Fibroblast of skin of left biceps (primary cell): ENCODE results near the gene GFY.
A peak's percentile ranks its signal among the peaks of the same experiment; 100 is the strongest.
"Not testable (repeated sequence)": the region's sequence is repeated elsewhere in the genome, so short reads cannot be mapped to it uniquely, and the experiment has no call there.

ENCODE experiments used
- DNase-seq, 2 experiments: peaks; one replicate each; pipeline ENCODE4 v3.0.0-alpha.2; 2013; ENCODE audit warnings: low read depth in 2 of 2

GFY gene

DNA sequence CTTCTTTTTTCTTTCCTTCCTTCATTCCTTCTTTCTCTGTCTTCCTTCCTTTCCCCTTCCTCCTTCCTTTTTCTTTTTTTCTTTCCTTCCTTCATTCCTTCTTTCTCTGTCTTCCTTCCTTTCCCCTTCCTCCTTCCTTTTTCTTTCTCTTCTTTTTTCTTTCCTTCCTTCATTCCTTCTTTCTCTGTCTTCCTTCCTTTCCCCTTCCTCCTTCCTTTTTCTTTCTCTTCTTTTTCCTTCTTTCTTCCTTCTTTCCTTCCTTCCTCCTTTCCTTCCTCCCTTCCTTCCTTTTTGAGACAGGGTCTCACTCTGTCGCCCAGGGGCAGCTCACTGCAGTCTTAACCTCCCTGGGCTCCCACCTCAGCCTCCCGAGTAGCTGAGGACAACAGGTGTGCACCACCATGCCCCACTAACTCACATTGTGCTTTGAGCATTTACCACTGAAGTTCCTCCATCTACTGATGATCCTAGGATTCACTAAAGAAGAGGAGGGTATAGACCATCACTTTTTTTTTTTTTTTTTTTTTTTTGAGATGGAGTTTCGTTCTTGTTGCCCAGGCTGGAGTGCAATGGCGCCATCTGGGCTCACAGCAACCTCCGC, 19.0 kb downstream of the GFY start:
- DNase-seq: not testable (repeated sequence)

DNA sequence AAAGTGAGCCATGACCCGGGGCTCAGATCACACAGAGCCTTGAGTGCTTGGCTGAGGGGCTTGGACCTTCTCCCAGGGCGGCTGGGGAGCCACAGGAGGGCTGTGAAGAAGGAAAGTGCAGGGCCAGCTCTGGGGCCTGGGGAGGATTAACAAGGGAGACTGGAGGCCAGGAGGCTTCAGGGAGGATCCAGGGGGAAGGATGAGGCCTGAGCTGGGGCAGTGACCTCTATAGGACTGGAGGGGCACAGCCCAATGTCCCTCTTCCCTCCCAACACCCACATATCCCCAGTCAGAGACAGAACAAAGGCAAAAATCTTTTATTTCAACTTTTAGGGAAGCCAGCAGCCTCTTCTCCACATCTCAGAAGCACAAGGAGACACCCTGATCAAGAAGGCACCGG, 20.8 kb downstream of the GFY start:
- no peak for DNase-seq

- DNase-seq: no peak
These were observed 22.6 kb downstream of the GFY start for GRCh38 chr19:49447485-49448431.

- DNase-seq: no peak
These were observed 23.2 kb downstream of the GFY start for GRCh38 chr19:49448432-49448786.

DNA sequence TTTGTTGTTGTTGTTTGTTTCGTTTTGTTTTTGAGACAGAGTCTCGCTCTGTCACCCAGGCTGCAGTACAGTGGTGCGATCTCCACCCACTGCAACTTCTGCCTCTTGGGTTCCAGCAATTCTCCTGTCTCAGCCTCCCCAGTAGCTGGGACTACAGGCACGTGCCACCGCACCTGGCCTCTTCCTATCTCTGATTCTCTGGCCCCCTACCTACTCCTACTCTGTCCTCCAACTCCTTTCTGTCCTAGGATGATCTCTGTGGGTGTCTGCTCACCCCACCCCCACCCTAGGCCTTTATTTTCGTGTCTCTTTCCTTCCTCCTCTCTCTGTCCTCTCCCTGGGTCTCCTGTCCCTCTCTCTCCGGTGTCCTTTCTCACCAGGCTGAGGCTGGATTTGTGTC, 25.2 kb downstream of the GFY start:
- DNase-seq: no peak

DNA sequence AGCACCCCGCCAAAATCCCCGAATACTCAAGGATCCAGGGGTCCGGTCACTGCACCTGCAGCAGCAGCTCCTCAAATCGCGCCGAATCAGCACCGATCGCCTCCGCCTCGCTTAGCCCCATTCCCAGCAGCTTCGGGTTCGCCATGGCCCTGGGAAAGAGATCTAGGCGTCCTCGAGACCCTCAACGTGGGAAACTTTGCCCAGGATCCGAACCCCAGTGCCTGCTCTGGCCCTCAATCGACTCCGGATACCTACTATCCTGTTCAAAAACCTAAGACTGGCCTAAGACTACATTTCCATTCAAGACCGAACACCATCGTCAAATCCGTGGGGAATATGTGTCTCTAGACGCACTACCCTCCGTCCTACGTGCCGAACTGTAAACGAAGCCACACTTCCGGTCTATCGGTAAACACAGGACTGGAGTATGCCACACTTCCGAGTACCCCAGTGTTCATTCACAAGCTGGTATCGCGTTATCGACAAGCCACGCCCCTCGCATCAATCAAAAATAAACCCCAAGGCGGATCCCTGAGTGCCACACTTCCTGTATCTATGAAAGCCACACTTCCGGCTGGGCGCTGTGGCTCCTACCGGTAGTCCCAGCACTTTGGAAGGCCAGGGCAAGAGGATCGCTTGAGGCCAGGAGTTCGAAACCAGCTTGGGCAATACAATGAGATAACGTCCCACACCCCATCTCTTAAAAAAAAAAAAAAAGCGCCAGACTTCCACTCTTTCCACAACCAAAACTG, 26.4 kb downstream of the GFY start, which contains the start of gene PIH1D1:
Gene PIH1D1, minus strand, starts transcription at position 385 of the 752 bp plus-strand sequence. Its CDS starts 240 bp downstream, at position 145.
- DNase-seq: peak; percentile 98

DNA sequence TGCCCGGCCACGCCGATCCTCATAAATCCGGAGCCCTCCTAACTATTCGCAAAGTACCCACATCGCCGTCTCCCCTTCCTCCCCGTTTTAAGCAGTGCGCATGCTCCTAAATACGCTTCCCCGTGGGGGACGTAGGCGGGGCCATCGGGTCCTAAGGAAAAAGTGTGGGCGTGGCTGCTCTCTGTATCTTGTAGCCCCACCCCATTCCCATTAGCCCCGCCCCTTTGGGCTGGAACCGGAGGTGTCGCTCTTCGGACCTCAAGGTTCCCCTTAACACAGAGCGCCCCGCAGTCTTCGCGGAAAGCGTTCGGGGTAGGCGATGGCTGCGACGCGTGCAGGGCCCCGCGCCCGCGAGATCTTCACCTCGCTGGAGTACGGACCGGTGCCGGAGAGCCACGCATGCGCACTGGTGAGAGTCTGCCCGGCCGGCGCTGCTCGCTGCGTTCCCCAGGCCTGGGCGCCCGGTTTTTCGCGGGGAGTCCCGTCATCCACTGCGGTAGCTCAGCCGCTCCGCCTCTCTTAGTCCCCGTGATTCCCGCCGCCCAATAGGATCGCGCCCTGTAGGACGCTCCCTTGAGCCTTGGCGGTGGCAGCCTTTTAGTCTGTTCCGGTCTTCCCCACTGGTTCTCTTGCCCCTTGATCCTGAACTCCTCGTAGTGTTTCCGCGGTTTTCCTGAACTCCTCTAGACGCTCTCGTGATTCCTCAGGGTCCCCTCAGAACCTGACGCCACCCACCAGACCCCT, 28.0 kb downstream of the GFY start, which contains the start of gene ALDH16A1:
Gene ALDH16A1, plus strand, starts transcription at position 213 of the 744 bp plus-strand sequence. Its CDS starts 107 bp downstream, at position 320.
- DNase-seq: peak; percentile 93 to 94

DNA sequence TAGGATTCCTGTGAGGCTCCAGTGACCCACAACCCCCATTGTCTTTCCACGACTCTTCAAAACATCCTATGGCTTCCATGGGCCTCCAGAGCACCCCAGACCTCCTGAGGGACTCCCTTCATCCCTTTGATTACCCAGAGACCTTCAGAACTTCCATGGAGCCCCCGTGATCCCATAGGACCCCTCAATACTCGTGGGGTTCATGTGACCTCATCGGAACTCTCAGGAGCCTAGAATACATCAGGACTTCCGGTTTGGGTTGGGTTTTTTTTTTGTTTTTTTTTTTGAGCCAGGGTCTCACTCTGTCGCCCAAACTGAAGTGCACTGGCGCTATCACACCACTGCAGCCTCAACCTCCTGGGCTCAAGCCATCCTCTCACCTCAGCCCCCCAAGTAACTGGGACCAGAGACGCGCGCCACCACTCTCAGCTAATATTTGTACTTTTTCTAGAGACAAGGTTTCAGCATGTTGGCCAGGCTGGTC, 28.6 kb downstream of the GFY start:
- no peak for DNase-seq

GRCh38 chr19:49455773-49456172, 30.6 kb downstream of the GFY start:
- no peak for DNase-seq

- DNase-seq: no peak
These were observed 31.1 kb downstream of the GFY start for GRCh38 chr19:49456326-49456725.

GRCh38 chr19:49458567-49458903, 33.3 kb downstream of the GFY start:
- DNase-seq: no peak

DNA sequence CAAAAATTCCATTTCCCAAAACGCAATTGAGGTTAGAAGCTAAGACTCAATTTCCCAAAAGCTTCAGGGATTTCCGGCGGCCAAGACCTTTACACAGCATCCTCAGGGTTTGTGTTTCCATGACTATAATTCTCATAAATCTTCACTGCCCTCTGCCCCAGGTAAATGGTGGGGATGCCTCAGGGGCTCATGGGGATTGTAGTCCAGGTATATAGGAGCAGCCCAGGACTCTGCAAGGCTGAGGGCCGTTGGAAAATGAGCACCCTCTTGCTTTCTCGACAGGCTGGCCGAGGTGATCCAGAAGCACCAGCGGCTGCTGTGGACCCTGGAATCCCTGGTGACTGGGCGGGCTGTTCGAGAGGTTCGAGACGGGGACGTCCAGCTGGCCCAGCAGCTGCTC, 34.2 kb downstream of the GFY start:
- no peak for DNase-seq

DNA sequence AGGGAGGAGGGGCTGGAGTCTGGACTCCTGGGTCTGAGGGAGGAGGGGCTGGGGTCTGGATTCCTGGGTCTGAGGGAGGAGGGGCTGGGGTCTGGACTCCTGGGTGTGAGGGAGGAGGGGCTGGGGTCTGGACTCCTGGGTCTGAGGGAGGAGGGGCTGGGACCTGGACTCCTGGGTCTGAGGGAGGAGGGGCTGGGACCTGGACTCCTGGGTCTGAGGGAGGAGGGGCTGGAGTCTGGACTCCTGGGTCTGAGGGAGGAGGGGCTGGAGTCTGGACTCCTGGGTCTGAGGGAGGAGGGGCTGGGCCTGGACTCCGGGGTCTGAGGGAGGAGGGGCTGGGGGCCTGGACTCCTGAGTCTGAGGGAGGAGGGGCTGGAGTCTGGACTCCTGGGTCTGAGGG, 35.9 kb downstream of the GFY start:
- not testable (repeated sequence) for DNase-seq

DNA sequence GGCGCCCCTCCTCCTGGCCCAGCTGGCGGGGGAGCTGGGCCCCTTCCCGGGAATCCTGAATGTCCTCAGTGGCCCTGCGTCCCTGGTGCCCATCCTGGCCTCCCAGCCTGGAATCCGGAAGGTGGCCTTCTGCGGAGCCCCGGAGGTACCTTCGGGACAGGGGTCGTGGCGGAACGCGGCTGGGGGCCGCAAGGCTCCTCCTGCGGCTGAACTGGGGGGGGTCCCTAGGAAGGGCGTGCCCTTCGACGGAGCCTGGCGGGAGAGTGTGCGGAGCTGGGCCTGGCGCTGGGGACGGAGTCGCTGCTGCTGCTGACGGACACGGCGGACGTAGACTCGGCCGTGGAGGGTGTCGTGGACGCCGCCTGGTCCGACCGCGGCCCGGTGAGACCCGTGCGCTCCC, 36.5 kb downstream of the GFY start:
- no peak for DNase-seq

GRCh38 chr19:49462492-49462891, 37.3 kb downstream of the GFY start:
- no peak for DNase-seq

DNA sequence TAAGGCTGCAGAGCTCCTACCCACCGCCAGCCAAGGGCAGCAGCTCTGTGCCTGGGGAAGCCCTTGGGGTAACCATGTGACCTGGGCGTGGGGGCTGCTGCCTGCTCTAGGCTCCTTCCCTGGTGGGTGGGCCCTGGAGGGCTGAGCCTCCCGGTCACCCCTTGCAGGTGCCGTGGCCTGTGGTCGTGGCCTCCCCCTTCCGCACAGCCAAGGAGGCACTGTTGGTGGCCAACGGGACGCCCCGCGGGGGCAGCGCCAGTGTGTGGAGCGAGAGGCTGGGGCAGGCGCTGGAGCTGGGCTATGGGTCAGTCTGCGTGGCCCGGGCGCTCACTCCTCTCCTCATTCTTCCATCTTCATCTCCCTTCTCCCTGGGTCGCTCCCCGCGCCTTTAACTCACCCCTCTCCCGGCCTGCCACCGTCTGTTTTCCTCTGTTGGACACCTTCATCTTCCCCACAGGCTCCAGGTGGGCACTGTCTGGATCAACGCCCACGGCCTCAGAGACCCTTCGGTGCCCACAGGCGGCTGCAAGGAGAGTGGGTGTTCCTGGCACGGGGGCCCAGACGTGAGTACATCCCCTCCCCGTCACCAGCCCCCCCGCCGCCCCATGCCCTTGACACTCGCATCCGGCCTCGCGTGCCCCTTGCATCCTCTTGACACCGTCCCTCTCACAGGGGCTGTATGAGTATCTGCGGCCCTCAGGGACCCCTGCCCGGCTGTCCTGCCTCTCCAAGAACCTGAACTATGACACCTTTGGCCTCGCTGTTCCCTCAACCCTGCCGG, 39.0 kb downstream of the GFY start:
- no peak for DNase-seq

DNA sequence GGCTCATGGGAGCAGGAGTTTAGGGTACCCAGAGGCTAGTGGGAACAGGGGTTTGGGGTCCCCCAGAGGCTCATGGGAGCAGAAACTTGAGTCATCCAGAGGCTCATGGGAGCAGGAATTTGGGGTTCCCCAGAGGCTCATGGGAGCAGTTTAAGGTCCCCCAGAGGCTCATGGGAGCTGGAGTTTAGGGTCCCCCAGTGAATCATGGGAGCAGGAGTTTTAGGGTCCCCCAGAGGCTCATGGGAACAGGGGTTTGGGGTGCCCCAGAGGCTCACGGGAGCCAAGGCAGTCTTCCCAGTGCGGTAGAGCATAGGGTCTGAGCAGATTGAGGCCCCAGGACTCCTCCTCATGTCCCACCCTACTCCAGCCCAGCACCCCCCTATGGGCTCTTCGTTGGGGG, 40.2 kb downstream of the GFY start:
- no peak for DNase-seq

DNA sequence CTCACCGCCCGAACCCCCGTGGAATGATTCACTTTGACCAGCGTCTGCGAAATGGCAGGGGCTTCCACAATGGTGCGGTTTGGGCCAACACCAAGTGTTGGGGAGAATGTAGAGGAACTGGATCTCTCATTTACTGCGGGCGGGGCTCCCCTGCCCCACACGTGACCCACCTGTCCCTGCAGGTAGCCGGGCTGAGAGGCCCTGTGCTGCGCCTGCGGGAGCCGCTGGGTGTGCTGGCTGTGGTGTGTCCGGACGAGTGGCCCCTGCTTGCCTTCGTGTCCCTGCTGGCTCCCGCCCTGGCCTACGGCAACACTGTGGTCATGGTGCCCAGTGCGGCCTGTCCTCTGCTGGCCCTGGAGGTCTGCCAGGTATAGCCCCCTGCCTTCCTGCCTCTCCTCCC, 43.0 kb downstream of the GFY start:
- DNase-seq: no peak

DNA sequence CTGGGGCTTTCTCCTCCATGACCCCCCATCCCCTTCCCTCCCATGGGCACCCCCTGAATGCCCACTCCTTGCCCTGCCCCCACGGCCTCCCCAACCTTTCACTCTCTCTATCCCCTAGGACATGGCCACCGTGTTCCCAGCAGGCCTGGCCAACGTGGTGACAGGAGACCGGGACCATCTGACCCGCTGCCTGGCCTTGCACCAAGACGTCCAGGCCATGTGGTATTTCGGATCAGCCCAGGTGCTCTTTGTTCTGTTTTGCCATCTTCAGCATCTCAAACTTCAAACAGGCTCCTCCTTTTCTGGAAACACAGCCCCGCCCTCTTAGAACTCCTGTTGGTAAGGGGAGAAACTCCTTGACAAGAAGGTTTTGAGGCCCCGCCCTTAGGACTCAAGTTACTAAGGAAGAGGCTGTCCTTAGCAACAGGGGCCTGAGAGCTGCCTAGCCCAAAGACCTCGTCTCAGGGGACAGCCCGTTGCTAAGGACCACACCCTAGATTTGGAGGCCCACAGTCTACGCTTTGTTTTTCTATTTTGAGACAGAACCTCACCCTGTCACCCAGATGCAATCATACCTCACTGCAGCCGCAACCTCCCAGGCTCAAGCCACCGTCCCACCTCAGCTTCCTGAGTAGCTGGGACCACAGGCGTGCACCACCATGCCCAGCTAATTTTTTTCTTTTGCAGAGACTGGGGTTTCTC, 43.7 kb downstream of the GFY start:
- DNase-seq: no peak
